Parathyroid adenoma (tissue), 2 donors: ENCODE data around the gene MED13L.

Source experiments
- H2AFZ ChIP-seq: fragments of 300-600 bp; sonication (generic); one replicate; pipeline ENCODE4 v1.7.0; 2017; ENCODE audit warnings: antibody characterized with exemption, mild to moderate bottlenecking
- H3K27ac ChIP-seq: fragments of 300-600 bp; sonication (generic); one replicate; pipeline ENCODE4 v1.7.0; 2017
- H3K27me3 ChIP-seq: fragments of 300-600 bp; sonication (generic); one replicate; pipeline ENCODE4 v1.7.0; 2017; ENCODE audit warnings: low read length; ENCODE audit not compliant: control insufficient read depth, insufficient read depth
- H3K36me3 ChIP-seq: fragments of 300-600 bp; sonication (generic); one replicate; pipeline ENCODE4 v1.7.0; 2017; ENCODE audit warnings: low read length; ENCODE audit not compliant: control insufficient read depth, insufficient read depth
- H3K4me1 ChIP-seq: fragments of 300-600 bp; sonication (generic); one replicate; pipeline ENCODE4 v1.7.0; 2017; ENCODE audit warnings: control low read depth
- H3K4me2 ChIP-seq: fragments of 300-600 bp; sonication (generic); one replicate; pipeline ENCODE4 v1.7.0; 2017; ENCODE audit warnings: low read length
- H3K4me3 ChIP-seq: fragments of 300-600 bp; sonication (generic); one replicate; pipeline ENCODE4 v1.7.0; 2017; ENCODE audit warnings: low read depth, low read length
- H3K79me2 ChIP-seq: fragments of 300-600 bp; sonication (generic); one replicate; pipeline ENCODE4 v1.7.0; 2017; ENCODE audit warnings: control low read depth
- H3K9ac ChIP-seq: fragments of 300-600 bp; sonication (generic); one replicate; pipeline ENCODE4 v1.7.0; 2017; ENCODE audit warnings: mild to moderate bottlenecking
- H3K9me3 ChIP-seq: fragments of 300-600 bp; sonication (generic); one replicate; pipeline ENCODE4 v1.7.0; 2017; ENCODE audit warnings: low read length; ENCODE audit not compliant: control insufficient read depth
- CTCF ChIP-seq: fragments of 300-600 bp; sonication (generic); IDR thresholded peaks from one replicate; pipeline ENCODE4 v1.7.0; 2017; ENCODE audit warnings: antibody characterized with exemption, mild to moderate bottlenecking
- donor health status: primary hyperparathyroidism.

Gene MED13L

GRCh38 chr12:116043659-116044535, 233.6 kb downstream of the MED13L start:
- TF ChIP-seq CTCF, result no peak
- Histone ChIP-seq H3K79me2 (peaks cover 27% of the 10 kb centered on the region), H3K27ac (no peak overlapping the region), H3K4me3 (no peak overlapping the region), H3K4me1 (peaks cover 17% of the 10 kb centered on the region), H3K9ac (no peak overlapping the region), H3K36me3 (no peaks in the 10 kb centered on the region), H2AFZ (no peak overlapping the region), H3K27me3 (no peaks in the 10 kb centered on the region), H3K9me3 (no peaks in the 10 kb centered on the region), H3K4me2 (no peak overlapping the region)

DNA sequence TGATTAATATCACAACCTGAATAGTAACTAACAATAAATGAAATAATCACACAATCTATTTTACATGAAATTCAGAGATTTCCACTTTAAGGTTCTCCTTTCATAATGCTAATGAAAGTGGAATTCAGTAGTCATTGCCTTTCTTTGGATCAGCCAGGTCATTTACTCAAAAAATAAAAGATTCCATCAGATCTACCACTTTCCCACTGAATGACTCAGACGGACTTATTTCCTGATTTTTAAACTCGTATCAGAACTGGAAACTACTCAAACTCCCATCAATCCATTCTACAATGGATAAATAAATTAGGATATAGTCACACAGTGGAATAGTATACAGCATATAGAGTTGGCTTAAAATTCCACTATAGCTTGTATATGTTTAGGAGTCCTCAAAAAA, 237.1 kb downstream of the MED13L start:
- Histone ChIP-seq H3K9me3 (no peaks in the 10 kb centered on the region), H3K27me3 (no peaks in the 10 kb centered on the region), H3K4me2 (no peak overlapping the region), H3K79me2 (peaks cover 34% of the 10 kb centered on the region), H3K9ac (no peak overlapping the region), H3K4me3 (no peak overlapping the region), H3K36me3 (no peaks in the 10 kb centered on the region), H3K4me1 (peaks cover 10% of the 10 kb centered on the region), H3K27ac (no peak overlapping the region), H2AFZ (no peak overlapping the region)
- TF ChIP-seq CTCF, result no peak

- Histone ChIP-seq H3K27ac (no peak overlapping the region), H3K36me3 (no peaks in the 10 kb centered on the region), H2AFZ (no peak overlapping the region), H3K9me3 (no peaks in the 10 kb centered on the region), H3K27me3 (no peaks in the 10 kb centered on the region), H3K4me1 (no peaks in the 10 kb centered on the region), H3K9ac (no peak overlapping the region), H3K4me2 (no peak overlapping the region), H3K79me2 (peaks cover 40% of the 10 kb centered on the region), H3K4me3 (no peak overlapping the region)
- no peak for TF ChIP-seq CTCF
These were observed 238.4 kb downstream of the MED13L start for GRCh38 chr12:116039081-116039480.

DNA sequence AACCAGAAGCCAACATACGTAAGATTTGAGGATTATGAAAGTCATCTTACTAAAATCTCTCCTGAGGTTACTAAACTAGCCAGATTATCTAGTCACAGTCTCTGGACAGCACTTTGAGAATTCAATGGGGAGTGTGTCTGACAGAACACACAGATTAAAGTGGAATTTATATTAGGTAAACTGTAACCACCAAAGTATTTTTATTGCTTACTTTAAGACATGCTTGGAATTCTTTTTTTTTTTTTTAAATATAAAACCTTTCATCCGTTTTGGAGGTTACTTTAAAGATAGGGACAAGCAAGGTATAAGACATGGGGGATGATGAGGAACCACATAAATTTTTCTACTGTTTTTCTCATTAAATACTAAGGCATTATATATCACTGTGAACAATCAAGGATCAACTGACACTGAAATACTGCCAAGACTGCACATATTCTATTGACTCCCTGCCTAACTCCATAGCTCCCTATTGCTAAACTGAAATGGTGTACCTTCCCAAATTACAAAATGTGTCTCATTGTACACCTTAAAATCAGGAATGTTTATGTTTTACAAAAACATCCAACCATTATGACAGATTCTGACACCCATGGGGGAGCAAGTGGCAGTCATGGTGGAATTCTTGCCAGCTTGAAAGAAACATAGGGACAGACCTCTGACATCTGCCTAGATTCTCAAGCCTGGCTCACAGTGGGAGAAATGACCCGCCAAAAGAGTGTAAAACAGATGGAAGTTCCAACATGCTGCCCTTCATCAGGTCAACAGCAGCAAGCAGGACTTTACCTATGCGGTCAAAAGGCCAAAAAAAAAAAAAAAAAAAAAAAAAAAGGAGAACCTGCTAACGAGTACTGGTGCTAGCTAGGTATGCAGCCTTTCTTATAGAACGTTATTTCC, 239.3 kb downstream of the MED13L start:
- no peak overlapping the region for H3K9ac ChIP-seq
- no peak overlapping the region for H3K4me2 ChIP-seq
- no peaks in the 10 kb centered on the region for H3K36me3 ChIP-seq
- H3K9me3 ChIP-seq, result no peaks in the 10 kb centered on the region
- no peak overlapping the region for H2AFZ ChIP-seq
- no peak for TF ChIP-seq CTCF
- H3K4me3 ChIP-seq, result no peak overlapping the region
- H3K27me3 ChIP-seq, result no peaks in the 10 kb centered on the region
- peaks cover 38% of the 10 kb centered on the region for H3K79me2 ChIP-seq
- H3K4me1 ChIP-seq, result no peaks in the 10 kb centered on the region
- no peak overlapping the region for H3K27ac ChIP-seq
